SK-N-SH treated with all-trans-retinoic acid at 6 μM for 48 hours (cell line): ENCODE measurements around the gene TRIB2.

ENCODE experiments used
- ATAC-seq: fragments of 200-7000 bp; cut with Tn5 transposase; 3 replicates; pipeline ENCODE4 v1.9.1; 2020; ENCODE audit warnings: mild to moderate bottlenecking, moderate library complexity
- ARNTL ChIP-seq: fragments of 450-650 bp; formaldehyde crosslinking; IDR thresholded peaks from 2 replicates; pipeline ENCODE4 v1.5.0; 2020; ENCODE audit warnings: low read depth, mild to moderate bottlenecking, moderate library complexity, borderline replicate concordance
- BACH2 ChIP-seq: fragments of 250-450 bp; sonication (Bioruptor Pico); IDR thresholded peaks from 2 replicates; pipeline ENCODE4 v1.9.0; 2021; ENCODE audit warnings: mild to moderate bottlenecking, borderline replicate concordance
- CREB5 ChIP-seq: fragments of 250-450 bp; sonication (Bioruptor Pico); IDR thresholded peaks from 2 replicates; pipeline ENCODE4 v1.5.1; 2020; ENCODE audit warnings: low read depth, mild to moderate bottlenecking, moderate library complexity
- CSDC2 ChIP-seq: fragments of 250-450 bp; sonication (Bioruptor Pico); IDR thresholded peaks from 2 replicates; pipeline ENCODE4 v1.5.0; 2020; ENCODE audit warnings: mild to moderate bottlenecking, moderate library complexity
- CSRNP3 ChIP-seq: fragments of 250-450 bp; sonication (Bioruptor Pico); IDR thresholded peaks from 2 replicates; pipeline ENCODE4 v1.5.1; 2021; ENCODE audit warnings: mild to moderate bottlenecking, moderate library complexity
- GLIS3 ChIP-seq: fragments of 250-450 bp; sonication (Bioruptor Pico); IDR thresholded peaks from 2 replicates; pipeline ENCODE4 v1.5.0; 2020; ENCODE audit warnings: mild to moderate bottlenecking, moderate library complexity
- ISL1 ChIP-seq: fragments of 250-450 bp; sonication (Bioruptor Pico); IDR thresholded peaks from 2 replicates; pipeline ENCODE4 v2.1.2; 2022; ENCODE audit warnings: mild to moderate bottlenecking, moderate library complexity
- OSR1 ChIP-seq: fragments of 250-450 bp; sonication (Bioruptor Pico); IDR thresholded peaks from 2 replicates; pipeline ENCODE4 v1.8.0; 2022; ENCODE audit warnings: moderate library complexity, mild to moderate bottlenecking, inconsistent platforms
- PATZ1 ChIP-seq: fragments of 250-450 bp; sonication (Bioruptor Pico); IDR thresholded peaks from 2 replicates; pipeline ENCODE4 v1.8.0; 2020; ENCODE audit warnings: mild to moderate bottlenecking, moderate library complexity, borderline replicate concordance
- POU6F1 ChIP-seq: fragments of 250-450 bp; sonication (Bioruptor Pico); IDR thresholded peaks from 2 replicates; pipeline ENCODE4 v1.8.0; 2021; ENCODE audit warnings: low read depth, mild to moderate bottlenecking, moderate library complexity, borderline replicate concordance
- RARB ChIP-seq: fragments of 250-450 bp; sonication (Bioruptor Pico); IDR thresholded peaks from 2 replicates; pipeline ENCODE4 v1.8.0; 2021; ENCODE audit warnings: mild to moderate bottlenecking, moderate library complexity
- SNAI2 ChIP-seq: fragments of 250-450 bp; sonication (Bioruptor Pico); IDR thresholded peaks from 2 replicates; pipeline ENCODE4 v1.5.0; 2020; ENCODE audit warnings: mild to moderate bottlenecking, moderate library complexity
- TCF4 ChIP-seq: fragments of 250-450 bp; sonication (Bioruptor Pico); IDR thresholded peaks from 2 replicates; pipeline ENCODE4 v1.8.0; 2021; ENCODE audit warnings: mild to moderate bottlenecking, moderate library complexity, borderline replicate concordance
- TOX ChIP-seq: fragments of 250-450 bp; sonication (Bioruptor Pico); IDR thresholded peaks from 2 replicates; pipeline ENCODE4 v1.8.0; 2021; ENCODE audit warnings: mild to moderate bottlenecking, moderate library complexity, borderline replicate concordance
- TSHZ2 ChIP-seq: fragments of 250-450 bp; sonication (Bioruptor Pico); IDR thresholded peaks from 2 replicates; pipeline ENCODE4 v1.5.0; 2020; ENCODE audit warnings: mild to moderate bottlenecking, moderate library complexity
- ZC3H10 ChIP-seq: fragments of 250-450 bp; sonication (Bioruptor Pico); IDR thresholded peaks from 2 replicates; pipeline ENCODE4 v1.5.1; 2021; ENCODE audit warnings: mild to moderate bottlenecking, moderate library complexity
- ZFP3 ChIP-seq: fragments of 250-450 bp; sonication (Bioruptor Pico); IDR thresholded peaks from 2 replicates; pipeline ENCODE4 v1.5.0; 2020; ENCODE audit warnings: mild to moderate bottlenecking, moderate library complexity
- ZFP30 ChIP-seq: fragments of 450-650 bp; formaldehyde crosslinking; IDR thresholded peaks from 2 replicates; pipeline ENCODE4 v1.5.0; 2022; ENCODE audit warnings: mild to moderate bottlenecking, moderate library complexity
- ZNF565 ChIP-seq: fragments of 450-650 bp; formaldehyde crosslinking; conservative IDR thresholded peaks from 2 replicates; pipeline ENCODE4 v1.5.0; 2020; ENCODE audit warnings: low read depth, mild to moderate bottlenecking, moderate library complexity
- ZNF70 ChIP-seq: fragments of 450-650 bp; formaldehyde crosslinking; IDR thresholded peaks from 2 replicates; pipeline ENCODE4 v1.5.0; 2020; ENCODE audit warnings: mild to moderate bottlenecking, moderate library complexity
- ZNF8 ChIP-seq: fragments of 450-650 bp; formaldehyde crosslinking; IDR thresholded peaks from 2 replicates; pipeline ENCODE4 v1.5.0; 2020; ENCODE audit warnings: mild to moderate bottlenecking, moderate library complexity

The TRIB2 gene

GRCh38 chr2:12761104-12761503, 44.4 kb downstream of the TRIB2 start (continued):
- TF ChIP-seq CREB5 (CRISPR knock-in tag): no peak
- TF ChIP-seq TOX (CRISPR knock-in tag): no peak

GRCh38 chr2:12762337-12762736, 45.6 kb downstream of the TRIB2 start:
- no peak for ATAC-seq
- TF ChIP-seq ZFP3 (CRISPR knock-in tag) (no peak), POU6F1 (no peak), RARB (CRISPR knock-in tag) (no peak), TSHZ2 (CRISPR knock-in tag) (no peak), PATZ1 (no peak), OSR1 (CRISPR knock-in tag) (no peak), TCF4 (CRISPR knock-in tag) (no peak), ZNF8 (no peak)

GRCh38 chr2:12762976-12763375, 46.2 kb downstream of the TRIB2 start:
- TF ChIP-seq RARB (CRISPR knock-in tag): no peak
- no peak for TF ChIP-seq ARNTL (CRISPR knock-in tag)
- TF ChIP-seq GLIS3: no peak
- TF ChIP-seq ZC3H10 (CRISPR knock-in tag): no peak
- no peak for TF ChIP-seq TSHZ2 (CRISPR knock-in tag)
- no peak for TF ChIP-seq ZFP30 (CRISPR knock-in tag)
- TF ChIP-seq CSRNP3 (CRISPR knock-in tag): no peak
- no peak for TF ChIP-seq ZNF70 (CRISPR knock-in tag)
- TF ChIP-seq BACH2 (CRISPR knock-in tag): no peak
- no peak for TF ChIP-seq TOX (CRISPR knock-in tag)
- no peak for TF ChIP-seq POU6F1
- no peak for TF ChIP-seq TCF4 (CRISPR knock-in tag)
- TF ChIP-seq CSDC2: no peak
- TF ChIP-seq ZNF565 (CRISPR knock-in tag): no peak
- TF ChIP-seq ISL1 (CRISPR knock-in tag): no peak
- TF ChIP-seq CREB5 (CRISPR knock-in tag): no peak
- no peak for TF ChIP-seq SNAI2 (CRISPR knock-in tag)
- TF ChIP-seq, all 23 proteins: peak for 0
- no peak for ATAC-seq
